SH-SY5Y (cell line): ENCODE data around the gene CYLD.

Experiments
- GATA2 ChIP-seq: IDR thresholded peaks from 2 replicates; pipeline ENCODE4 v1.6.1; 2011; ENCODE audit warnings: mild to moderate bottlenecking, low read depth, low read length
- GATA3 ChIP-seq: IDR thresholded peaks from 2 replicates; pipeline ENCODE4 v1.6.1; 2011; ENCODE audit warnings: low read depth, mild to moderate bottlenecking, low read length, moderate library complexity

Gene CYLD

DNA sequence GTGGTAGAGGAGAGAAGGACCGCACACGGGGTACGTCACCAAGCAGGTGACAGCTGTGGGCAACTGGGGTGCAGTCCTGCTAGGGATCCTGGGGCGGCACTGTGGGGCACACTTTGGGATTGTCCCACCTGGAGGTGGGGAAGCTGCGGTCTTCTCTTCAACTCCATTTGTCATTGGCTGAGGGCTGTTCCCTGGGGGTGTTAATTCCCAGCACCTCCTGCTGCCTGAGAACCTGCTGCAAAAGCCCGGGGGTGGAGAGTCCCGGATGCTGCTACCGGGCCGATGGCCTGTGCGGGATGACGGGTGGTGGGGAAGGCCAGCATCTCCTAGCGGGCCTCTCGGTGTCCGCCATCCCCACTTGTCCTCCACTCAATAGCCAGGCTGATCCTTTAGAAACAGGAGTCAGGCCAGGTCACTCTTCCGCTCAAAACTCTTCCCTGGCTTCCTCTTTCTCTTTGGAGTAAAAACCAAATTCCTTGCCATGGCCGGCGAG lies 100.2 kb downstream of the CYLD start:
- TF ChIP-seq GATA3 (no peak), GATA2 (no peak)

DNA sequence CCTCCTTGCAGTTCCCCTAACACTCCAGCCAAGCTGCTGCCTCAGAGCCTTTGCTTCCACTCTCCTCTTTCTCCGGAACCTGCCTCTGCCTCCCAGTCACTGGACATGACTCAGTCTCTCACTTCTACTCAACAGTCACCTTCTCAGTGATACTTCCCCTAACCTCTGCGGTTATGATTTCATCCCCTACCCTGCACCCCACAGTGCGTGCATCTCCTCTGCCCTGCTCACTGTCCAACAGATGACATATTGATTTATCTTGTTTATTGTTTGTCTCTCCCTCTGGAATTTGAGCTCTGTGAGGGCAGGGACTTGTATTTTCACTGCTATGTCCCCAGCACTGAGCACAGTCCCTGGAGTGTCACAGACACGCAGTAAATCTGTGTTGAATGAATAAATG lies 100.7 kb downstream of the CYLD start:
- TF ChIP-seq GATA3 (no peak), GATA2 (no peak)

DNA sequence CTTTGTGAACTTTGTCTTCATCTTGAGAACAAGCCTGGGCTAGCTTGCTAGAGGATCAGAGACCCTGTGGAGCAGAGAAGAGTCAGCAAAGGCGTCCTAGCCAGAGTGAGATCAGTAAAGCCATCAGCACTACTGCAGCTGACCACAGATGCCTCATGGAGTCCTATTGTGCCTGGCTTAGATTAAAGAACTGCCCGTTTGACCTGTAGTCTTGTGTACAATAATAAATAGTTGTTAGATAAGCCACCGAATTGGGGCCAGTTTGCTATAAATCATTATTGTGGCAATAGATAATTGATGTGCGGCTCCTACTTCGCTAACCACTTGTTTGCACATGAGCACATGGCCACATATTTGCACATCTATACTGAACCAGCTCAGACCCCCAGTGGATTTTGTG lies 103.0 kb downstream of the CYLD start:
- TF ChIP-seq GATA2 (no peak), GATA3 (no peak)

DNA sequence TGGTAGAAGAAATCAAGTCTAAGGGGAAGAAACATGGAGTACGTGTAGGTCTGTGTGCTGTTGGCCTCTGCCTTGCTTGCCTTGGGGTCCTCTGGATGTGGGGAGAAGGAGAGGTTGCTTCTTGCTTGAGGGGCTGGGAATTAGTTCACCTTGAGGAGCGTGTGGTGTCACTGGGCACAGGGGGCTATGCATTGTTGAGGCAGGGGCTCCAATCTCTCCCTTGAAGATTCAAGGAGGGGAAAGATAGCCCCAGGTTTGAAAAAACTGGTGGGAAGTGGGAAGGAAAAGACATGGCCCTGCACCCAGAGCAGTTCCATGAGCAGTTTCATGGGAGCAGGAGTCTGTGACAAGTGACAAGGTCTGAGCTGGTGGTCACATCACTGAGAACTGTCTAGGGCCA lies 103.4 kb downstream of the CYLD start:
- no peak for TF ChIP-seq GATA2
- TF ChIP-seq GATA3 = no peak

DNA sequence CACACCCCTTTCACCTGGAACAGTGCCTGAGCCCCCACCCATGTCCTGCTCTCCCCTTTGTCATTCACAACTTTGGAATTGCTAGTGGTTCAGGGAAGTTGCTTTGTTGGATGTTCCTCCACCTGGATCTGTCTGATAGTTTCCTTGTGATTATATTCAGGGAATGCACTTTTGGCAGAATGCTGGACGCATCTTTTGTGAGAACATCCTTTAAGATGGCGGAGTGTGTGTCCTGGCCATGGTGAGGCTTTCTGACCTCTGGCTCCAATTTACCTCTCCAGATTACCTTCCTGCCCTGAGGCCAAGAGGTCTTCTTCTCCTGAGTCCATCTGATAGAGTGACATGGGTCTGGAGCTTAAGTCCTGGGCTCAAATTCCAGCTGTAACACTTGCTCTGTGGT lies 104.6 kb downstream of the CYLD start:
- no peak for TF ChIP-seq GATA3
- TF ChIP-seq GATA2 = no peak

DNA sequence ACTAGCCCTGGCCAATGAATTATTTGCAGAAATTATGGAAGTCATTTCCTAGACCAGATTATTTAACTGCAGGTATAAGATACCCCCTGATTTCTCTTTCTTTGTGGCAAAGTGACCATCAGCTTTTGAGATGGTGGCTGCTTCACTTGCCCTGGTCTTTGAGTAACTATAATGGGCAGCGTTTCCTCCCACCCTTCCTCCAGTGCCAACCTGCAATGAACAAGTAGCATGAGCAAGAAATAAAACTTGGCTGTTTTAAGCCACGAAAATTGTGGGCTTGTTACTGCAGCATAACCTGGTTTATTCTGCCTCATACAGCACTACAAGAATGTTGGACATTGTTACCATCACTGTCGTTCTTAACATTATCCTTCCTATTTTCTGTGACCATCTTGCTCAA lies 105.3 kb downstream of the CYLD start:
- TF ChIP-seq GATA2 = no peak
- TF ChIP-seq GATA3 = no peak

DNA sequence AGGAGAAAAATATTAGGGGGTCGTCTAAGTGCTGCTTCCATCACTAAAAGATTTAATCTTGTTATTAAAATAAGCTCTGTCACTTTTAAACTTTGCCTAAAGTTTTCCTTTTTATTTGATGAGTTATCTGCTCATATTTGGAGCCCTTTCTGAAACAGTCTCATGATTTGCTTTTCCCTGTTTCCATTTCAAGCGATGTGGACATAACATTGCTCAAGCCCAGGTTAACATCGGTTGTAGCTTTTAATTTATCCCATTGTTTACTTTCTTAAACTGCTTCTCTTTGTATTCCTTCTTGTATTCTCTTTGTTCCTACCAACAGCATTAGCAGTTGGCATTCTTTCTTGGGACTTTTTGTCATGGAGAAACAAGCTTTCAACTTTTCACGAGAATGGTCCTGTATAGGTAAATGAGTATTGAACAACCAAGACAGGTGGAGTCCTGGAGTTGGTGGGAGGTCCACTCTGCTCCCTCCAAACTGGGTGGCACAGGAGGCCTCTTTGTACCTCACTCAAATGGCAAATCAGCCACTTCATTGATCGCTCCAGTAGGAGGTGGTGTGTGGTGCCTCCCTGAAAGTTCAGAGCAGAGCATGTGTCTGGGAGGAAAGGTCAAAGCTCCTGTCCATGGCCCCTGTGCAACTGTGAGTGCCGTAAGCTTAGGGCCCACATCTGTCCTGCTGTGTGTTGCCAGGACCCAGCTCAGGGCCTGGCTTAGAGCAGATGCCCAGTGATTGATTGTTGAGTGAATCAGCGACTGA lies 107.0 kb downstream of the CYLD start:
- TF ChIP-seq GATA3 (no peak), GATA2 (no peak)
